Transverse colon (tissue), 4 donors: ENCODE results near the gene TMEM131L.

ENCODE experiments used
- CTCF ChIP-seq, 5 experiments: fragments of 200-600 bp in 3 of 5; fragments of 450-650 bp in 2 of 5; sonication (generic) in 3 of 5; IDR thresholded peaks; 1 replicate in 2 of 5; 2 replicates in 3 of 5; pipeline ENCODE4 v1.5.1; 2016 to 2017; ENCODE audit warnings: antibody characterized with exemption in 5 of 5, inconsistent platforms in 3 of 5, mild to moderate bottlenecking in 2 of 5, moderate library complexity in 1 of 5
- POLR2A ChIP-seq: fragments of 450-650 bp; IDR thresholded peaks from one replicate; pipeline ENCODE4 v1.6.1; 2016; ENCODE audit warnings: antibody characterized with exemption, mild to moderate bottlenecking, moderate library complexity
- POLR2AphosphoS5 ChIP-seq, 3 donors: sonication (generic); formaldehyde crosslinking; IDR thresholded peaks; one replicate each; pipeline ENCODE4 v1.6.1; 2016; ENCODE audit warnings: antibody characterized with exemption in 3 of 3

- no peak for TF ChIP-seq POLR2AphosphoS5 (IDR thresholded peaks at IDR 0.05)
- TF ChIP-seq POLR2A: no peak
- TF ChIP-seq CTCF (IDR thresholded peaks at IDR 0.05): no peak
Observed at GRCh38 chr4:153638011-153638410, 171.9 kb downstream of the TMEM131L start.
